ENCODE results near the gene COA8.

COA8 gene

DNA sequence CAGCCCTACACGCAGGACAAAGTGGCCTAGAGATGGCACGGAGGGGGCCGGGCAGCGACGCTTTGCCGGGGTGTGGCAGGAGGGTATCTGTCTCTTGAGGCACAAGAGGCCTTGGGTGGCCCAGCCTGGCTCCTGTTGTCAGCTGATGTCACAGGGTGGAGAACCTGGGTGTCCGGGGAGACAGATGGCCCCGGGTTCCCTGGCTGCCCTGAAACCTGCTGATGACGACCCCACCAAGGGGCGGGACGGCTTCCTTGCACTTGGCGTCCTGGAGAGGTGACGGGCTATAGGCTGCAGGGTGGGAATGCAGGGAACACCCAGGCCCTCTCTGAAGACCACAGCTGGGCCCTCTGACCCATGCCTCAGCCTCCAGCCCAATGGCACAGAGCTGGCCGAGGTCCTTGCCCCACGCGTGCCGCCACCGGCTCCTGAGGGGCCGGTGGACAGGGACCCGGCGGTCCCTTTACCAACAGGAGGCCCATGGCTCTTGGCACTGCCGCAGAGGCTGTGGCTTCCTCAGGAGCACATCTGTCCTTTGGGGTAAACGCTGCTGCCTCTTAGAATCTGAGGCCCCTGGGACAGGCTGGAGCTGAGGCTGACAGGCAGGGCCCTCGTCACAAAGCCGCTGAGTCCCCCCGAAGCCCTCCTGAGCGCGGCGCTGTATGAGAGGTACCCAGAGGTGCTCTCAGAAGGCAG, 17.4 kb upstream of the COA8 start:
- no peak overlapping the region for H3K4me3 ChIP-seq (ENCODE audit: low read depth, low read length)
- no peak for DNase-seq (ENCODE audit: low read depth)
- TF ChIP-seq CTCF (IDR thresholded peaks at IDR 0.05; ENCODE audit: insufficient read depth, low read depth, low read length, missing control alignments): no peak

GRCh38 chr14:103545915-103546651, 16.7 kb upstream of the COA8 start:
- TF ChIP-seq CTCF (IDR thresholded peaks at IDR 0.05; ENCODE audit: insufficient read depth, low read depth, low read length, missing control alignments): no peak
- H3K4me3 ChIP-seq (ENCODE audit: low read depth, low read length): no peak overlapping the region
- DNase-seq (ENCODE audit: low read depth): no peak

DNA sequence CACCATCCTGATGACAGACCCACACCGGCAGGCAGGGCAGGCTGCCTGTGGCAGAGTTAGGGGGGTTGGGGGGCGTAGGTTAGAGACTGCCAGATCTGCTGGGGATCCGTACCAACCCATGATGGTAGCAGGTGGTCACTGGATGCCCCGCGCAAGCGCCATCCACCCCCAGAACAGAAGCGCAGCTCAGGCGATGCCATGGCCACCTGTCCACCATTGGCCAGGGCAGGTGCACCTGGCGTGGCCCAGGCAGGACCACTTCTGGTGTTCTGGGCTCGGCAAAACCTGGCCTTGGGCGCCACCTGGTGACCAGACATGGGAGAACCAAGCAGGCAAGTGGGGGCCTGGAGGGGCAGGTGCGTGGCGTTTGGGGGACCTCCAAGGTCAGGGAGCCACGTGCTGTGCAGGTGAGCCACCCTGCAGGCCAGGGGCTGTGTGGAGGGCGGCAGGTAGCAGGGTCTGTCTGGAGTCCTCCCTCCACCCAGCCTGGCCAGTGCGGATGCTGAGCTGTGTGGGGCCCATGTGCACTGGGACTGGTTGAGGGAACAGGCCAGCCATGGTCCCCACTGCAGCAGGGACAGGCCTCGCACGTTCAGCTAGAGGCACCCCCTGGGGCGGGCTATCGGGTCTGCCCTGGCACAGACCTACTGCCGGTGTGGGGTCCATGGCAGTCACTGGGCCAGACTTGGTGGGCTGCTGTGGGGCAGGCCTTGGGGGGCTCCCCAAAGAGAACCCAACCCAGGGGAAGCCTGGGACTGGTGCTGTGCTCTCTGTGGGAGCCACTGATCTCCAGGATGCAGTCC, 15.9 kb upstream of the COA8 start:
- peak; percentile 88 for TF ChIP-seq CTCF (IDR thresholded peaks at IDR 0.05; ENCODE audit: insufficient read depth, low read depth, low read length, missing control alignments)
- no peak overlapping the region for H3K4me3 ChIP-seq (ENCODE audit: low read depth, low read length)
- DNase-seq (ENCODE audit: low read depth): peak; percentile 78

GRCh38 chr14:103547455-103547940, 15.3 kb upstream of the COA8 start:
- no peak for TF ChIP-seq CTCF (IDR thresholded peaks at IDR 0.05; ENCODE audit: insufficient read depth, low read depth, low read length, missing control alignments)
- no peak for DNase-seq (ENCODE audit: low read depth)
- no peak overlapping the region for H3K4me3 ChIP-seq (ENCODE audit: low read depth, low read length)

DNA sequence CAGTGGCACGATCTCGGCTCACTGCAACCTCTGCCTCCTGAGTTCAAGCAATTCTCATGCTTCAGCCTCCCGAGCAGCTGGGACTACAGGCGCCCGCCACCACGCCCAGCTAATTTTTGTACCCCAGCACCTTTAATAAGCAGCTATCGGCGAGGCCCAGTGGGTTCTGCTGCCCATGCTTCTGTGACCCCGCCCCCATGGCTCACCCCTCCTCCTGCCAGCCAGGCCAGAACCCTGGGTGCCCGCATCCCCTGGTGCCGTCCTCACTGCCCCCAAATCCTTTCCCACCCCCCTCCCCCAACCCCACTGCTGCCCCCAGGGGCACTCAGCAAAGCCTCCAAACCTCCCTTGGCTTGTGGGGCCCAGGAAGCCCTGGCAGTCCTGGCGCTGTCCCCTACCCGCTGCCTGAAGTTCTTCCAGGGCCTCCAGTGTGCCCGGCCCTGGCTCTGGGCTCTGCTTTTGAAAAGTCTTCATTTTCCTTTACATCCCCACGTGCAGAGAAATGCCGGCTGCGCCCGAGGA, 14.8 kb upstream of the COA8 start:
- no peak overlapping the region for H3K4me3 ChIP-seq (ENCODE audit: low read depth, low read length)
- no peak for DNase-seq (ENCODE audit: low read depth)
- no peak for TF ChIP-seq CTCF (IDR thresholded peaks at IDR 0.05; ENCODE audit: insufficient read depth, low read depth, low read length, missing control alignments)

DNA sequence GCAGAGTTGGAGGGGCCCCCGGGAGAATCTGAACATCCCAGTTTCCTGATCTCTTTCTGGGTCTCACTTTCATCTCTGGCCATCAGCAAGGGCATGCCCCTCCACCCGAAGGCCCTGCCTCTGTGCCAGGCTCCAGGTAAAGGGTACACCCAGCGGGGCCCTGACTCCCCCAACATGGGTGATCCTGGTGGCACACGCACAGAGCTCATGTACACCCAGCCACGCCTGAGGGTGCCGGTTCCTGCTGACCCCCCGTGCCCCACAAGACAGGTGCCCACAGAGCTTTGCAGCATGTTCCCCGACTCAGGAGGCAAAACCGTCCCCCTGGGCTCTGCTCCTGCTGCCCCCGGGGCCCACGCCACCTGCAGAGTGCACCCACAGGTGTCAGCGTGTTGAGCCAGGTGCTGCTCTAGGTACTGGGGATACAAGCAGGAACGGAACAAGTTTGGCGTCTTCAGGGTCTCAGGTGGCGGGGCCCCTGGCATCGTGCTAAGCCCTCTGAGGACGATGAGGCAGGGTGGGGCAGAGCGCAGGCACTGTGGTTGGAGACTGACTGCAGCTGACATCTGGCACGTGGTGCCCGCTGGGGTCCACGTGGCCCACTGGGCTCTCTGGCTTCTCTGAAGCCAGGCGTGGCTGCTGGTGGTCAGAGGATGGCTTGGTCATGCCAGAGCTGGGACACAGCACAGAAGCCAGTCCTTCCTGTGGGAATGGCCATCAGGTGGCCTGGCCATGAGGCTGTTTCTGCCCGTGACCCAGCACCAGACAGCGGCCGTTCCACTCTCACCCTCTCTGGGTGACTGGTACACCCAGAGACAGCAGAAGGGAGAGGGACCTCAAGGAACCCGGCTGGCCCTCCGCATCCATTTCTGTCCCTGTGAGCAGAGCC, 14.1 kb upstream of the COA8 start:
- no peak for DNase-seq (ENCODE audit: low read depth)
- no peak for TF ChIP-seq CTCF (IDR thresholded peaks at IDR 0.05; ENCODE audit: insufficient read depth, low read depth, low read length, missing control alignments)
- H3K4me3 ChIP-seq (ENCODE audit: low read depth, low read length): no peak overlapping the region

Measured in GM12865 (cell line).